ENCODE results near the gene ATM.

- TF ChIP-seq, protein P1, sequence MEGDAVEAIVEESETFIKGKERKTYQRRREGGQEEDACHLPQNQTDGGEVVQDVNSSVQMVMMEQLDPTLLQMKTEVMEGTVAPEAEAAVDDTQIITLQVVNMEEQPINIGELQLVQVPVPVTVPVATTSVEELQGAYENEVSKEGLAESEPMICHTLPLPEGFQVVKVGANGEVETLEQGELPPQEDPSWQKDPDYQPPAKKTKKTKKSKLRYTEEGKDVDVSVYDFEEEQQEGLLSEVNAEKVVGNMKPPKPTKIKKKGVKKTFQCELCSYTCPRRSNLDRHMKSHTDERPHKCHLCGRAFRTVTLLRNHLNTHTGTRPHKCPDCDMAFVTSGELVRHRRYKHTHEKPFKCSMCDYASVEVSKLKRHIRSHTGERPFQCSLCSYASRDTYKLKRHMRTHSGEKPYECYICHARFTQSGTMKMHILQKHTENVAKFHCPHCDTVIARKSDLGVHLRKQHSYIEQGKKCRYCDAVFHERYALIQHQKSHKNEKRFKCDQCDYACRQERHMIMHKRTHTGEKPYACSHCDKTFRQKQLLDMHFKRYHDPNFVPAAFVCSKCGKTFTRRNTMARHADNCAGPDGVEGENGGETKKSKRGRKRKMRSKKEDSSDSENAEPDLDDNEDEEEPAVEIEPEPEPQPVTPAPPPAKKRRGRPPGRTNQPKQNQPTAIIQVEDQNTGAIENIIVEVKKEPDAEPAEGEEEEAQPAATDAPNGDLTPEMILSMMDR (IDR thresholded peaks at IDR 0.05; ENCODE audit: poor library complexity, severe bottlenecking) = no peak
- TF ChIP-seq RAD21 (conservative IDR thresholded peaks at IDR 0.05) = no peak
- TF ChIP-seq TAF1 (IDR thresholded peaks at IDR 0.05; ENCODE audit: low read depth) = no peak
- TF ChIP-seq EP300 (conservative IDR thresholded peaks at IDR 0.05; ENCODE audit: poor library complexity, severe bottlenecking) = no peak
- no peak for TF ChIP-seq POLR2AphosphoS5 (IDR thresholded peaks at IDR 0.05)
- TF ChIP-seq REST (IDR thresholded peaks at IDR 0.05; ENCODE audit: borderline replicate concordance) = no peak
- TF ChIP-seq EZH2 (IDR thresholded peaks at IDR 0.05; ENCODE audit: borderline replicate concordance, insufficient read depth, low read length, poor library complexity, severe bottlenecking) = no peak
- no peak for TF ChIP-seq MXI1 (conservative IDR thresholded peaks at IDR 0.05; ENCODE audit: poor library complexity, severe bottlenecking)
Measured at GRCh38 chr11:108235192-108235591, 12.3 kb downstream of the ATM start.

Data from neural cell (in vitro differentiated cells).